Neural crest cell (in vitro differentiated cells): Measurements from ENCODE around the gene ARID5B. TPM values are rescaled to one million over a fixed set of nuclear protein-coding genes. Genes with fewer than 3 reads are reported as not detected.

Experiments
- DNase-seq: peaks from one replicate; pipeline ENCODE4 v3.0.0; 2021; ENCODE audit warnings: low read depth, mixed read lengths, low spot score
- H3K27ac Mint-ChIP-seq: one replicate; pipeline ENCODE4 v1.8.0; 2021; ENCODE audit warnings: mild to moderate bottlenecking, mixed read lengths; ENCODE audit not compliant: unreplicated experiment
- H3K27me3 Mint-ChIP-seq: 2 replicates; pipeline ENCODE4 v1.8.0; 2021; ENCODE audit warnings: low read depth, mild to moderate bottlenecking, mixed read lengths
- H3K36me3 Mint-ChIP-seq: 2 replicates; pipeline ENCODE4 v1.8.0; 2021; ENCODE audit warnings: low read depth, mild to moderate bottlenecking, mixed read lengths
- H3K4me1 Mint-ChIP-seq: 2 replicates; pipeline ENCODE4 v1.8.0; 2021; ENCODE audit warnings: mixed read lengths
- H3K4me3 Mint-ChIP-seq: one replicate; pipeline ENCODE4 v1.8.0; 2021; ENCODE audit warnings: mild to moderate bottlenecking, mixed read lengths
- H3K9me3 Mint-ChIP-seq: 2 replicates; pipeline ENCODE4 v1.8.0; 2021; ENCODE audit warnings: mixed read lengths
- total RNA-seq: library from RNA; stranded (reverse); gene quantifications from 2 replicates; pipeline ENCODE4 v1.2.1, GENCODE V29; 2021
- TF ChIP-seq, protein P1 (sequence below): fragments of 200-600 bp; sonication (generic); conservative IDR thresholded peaks from 2 replicates; pipeline ENCODE4 v1.5.0; 2021; ENCODE audit warnings: antibody characterized with exemption, mild to moderate bottlenecking

Gene ARID5B
- total RNA-seq, 1 donor from 2014 or later: 10.4 TPM

DNA sequence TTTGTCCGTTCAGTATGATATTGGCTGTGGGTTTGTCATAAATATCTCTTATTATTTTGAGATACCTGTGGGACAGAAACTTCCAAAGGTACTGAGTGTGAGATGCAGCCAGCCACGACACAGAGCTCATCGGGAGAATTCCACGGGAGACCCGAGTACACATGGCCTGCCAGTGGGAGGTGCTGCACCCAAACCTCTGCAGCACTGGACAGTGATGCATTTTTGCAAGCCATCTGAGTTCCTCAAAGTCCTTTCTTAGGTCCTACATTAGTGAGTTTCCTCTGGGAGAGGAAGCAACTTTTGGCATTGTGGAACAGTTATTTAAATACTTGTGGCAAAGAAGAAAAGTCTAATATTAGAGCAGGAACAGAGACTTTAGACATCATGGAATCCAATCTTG is 77.5 kb downstream of the ARID5B start:
- Mint-ChIP-seq H3K27me3 (no peaks in the 10 kb centered on the region), H3K36me3 (peaks cover 9% of the 10 kb centered on the region), H3K4me1 (peaks cover 18% of the 10 kb centered on the region), H3K9me3 (peaks cover 3% of the 10 kb centered on the region), H3K4me3 (no peak overlapping the region), H3K27ac (no peak overlapping the region)
- no peak for DNase-seq
- TF ChIP-seq, protein P1, sequence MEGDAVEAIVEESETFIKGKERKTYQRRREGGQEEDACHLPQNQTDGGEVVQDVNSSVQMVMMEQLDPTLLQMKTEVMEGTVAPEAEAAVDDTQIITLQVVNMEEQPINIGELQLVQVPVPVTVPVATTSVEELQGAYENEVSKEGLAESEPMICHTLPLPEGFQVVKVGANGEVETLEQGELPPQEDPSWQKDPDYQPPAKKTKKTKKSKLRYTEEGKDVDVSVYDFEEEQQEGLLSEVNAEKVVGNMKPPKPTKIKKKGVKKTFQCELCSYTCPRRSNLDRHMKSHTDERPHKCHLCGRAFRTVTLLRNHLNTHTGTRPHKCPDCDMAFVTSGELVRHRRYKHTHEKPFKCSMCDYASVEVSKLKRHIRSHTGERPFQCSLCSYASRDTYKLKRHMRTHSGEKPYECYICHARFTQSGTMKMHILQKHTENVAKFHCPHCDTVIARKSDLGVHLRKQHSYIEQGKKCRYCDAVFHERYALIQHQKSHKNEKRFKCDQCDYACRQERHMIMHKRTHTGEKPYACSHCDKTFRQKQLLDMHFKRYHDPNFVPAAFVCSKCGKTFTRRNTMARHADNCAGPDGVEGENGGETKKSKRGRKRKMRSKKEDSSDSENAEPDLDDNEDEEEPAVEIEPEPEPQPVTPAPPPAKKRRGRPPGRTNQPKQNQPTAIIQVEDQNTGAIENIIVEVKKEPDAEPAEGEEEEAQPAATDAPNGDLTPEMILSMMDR: no peak

GRCh38 chr10:61981460-61981859 is 80.0 kb downstream of the ARID5B start:
- H3K4me1 Mint-ChIP-seq: peaks cover 9% of the 10 kb centered on the region
- TF ChIP-seq, protein P1: no peak
- no peak overlapping the region for H3K4me3 Mint-ChIP-seq
- peaks cover 7% of the 10 kb centered on the region for H3K36me3 Mint-ChIP-seq
- H3K27me3 Mint-ChIP-seq: no peaks in the 10 kb centered on the region
- H3K9me3 Mint-ChIP-seq: peaks cover under 1% of the 10 kb centered on the region
- no peak for DNase-seq
- H3K27ac Mint-ChIP-seq: no peak overlapping the region

DNA sequence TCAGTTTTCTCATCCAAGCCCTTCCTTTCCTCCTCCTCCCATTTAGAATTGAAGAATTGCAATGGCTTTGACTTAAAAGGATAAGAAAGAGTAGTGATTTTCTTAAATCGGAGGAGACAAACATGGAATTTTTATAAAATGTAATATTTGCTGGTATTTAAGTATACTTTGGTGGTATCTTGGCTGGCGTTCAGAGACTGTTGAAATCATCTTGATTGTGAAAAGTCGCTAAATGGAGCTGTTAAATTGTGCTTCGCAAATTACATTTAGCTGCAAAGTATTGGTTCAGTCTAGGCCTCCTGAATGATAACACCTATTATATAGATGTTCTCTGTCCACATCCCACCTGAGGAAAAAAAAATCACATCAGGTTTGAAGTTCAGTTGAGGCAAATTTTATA is 81.8 kb downstream of the ARID5B start:
- peaks cover 13% of the 10 kb centered on the region for H3K4me1 Mint-ChIP-seq
- TF ChIP-seq, protein P1: no peak
- DNase-seq: no peak
- no peak overlapping the region for H3K27ac Mint-ChIP-seq
- H3K9me3 Mint-ChIP-seq: no peaks in the 10 kb centered on the region
- no peaks in the 10 kb centered on the region for H3K27me3 Mint-ChIP-seq
- peaks cover 7% of the 10 kb centered on the region for H3K36me3 Mint-ChIP-seq
- no peak overlapping the region for H3K4me3 Mint-ChIP-seq

DNA sequence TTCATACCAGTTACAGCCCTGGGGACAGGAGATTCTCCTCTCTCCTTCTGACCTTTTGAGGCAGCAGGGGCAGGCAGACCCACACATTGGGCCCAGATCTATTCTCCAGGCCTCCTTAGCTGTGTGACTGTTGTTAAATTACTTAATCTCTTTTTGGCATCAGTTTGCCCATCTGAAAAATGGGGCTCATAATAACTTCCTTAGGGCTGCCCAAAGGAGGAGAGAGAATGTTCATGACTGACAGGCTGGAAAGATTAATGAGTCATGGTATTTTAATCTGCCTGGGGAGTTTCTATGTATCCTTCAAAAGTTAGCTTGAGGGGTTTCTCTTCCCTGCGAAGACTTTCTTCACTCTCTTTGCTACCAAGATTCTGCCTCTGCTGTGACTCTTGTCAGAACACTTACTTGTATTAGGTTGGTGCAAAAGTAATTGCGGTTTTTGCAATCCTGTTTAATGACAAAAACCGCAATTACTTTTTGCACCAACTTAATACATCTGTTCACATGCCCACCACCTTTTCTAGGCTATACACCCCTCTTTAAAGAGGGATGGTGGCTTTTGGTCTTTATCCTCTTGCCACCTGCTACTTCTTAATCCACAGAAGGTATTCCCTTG is 83.4 kb downstream of the ARID5B start:
- Mint-ChIP-seq H3K27ac (no peak overlapping the region), H3K27me3 (no peaks in the 10 kb centered on the region), H3K9me3 (no peaks in the 10 kb centered on the region), H3K36me3 (peaks cover 2% of the 10 kb centered on the region), H3K4me3 (no peak overlapping the region), H3K4me1 (peaks cover 13% of the 10 kb centered on the region)
- TF ChIP-seq, protein P1: no peak
- DNase-seq: no peak

DNA sequence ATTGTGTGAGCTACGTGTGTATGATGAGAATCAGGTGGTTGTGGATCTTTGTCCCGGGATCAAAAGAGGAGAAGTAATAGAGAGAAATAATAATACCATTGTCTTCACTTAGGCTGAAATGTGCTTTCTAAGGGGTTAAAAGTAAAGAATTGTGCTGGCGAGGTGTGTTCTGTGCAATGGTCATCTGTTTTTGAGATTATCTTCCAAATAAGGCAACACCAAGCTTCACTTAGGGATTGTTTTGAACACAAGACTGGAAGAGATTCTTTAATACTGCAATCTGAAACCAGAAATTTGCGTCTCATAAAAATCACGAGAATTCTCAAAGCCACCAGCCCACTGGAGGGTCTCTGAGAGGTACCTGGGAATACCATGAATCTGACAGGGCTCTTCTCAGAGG is 84.2 kb downstream of the ARID5B start:
- no peak overlapping the region for H3K27ac Mint-ChIP-seq
- TF ChIP-seq, protein P1: no peak
- no peak overlapping the region for H3K4me3 Mint-ChIP-seq
- H3K4me1 Mint-ChIP-seq: peaks cover 13% of the 10 kb centered on the region
- no peaks in the 10 kb centered on the region for H3K27me3 Mint-ChIP-seq
- H3K36me3 Mint-ChIP-seq: peaks cover 2% of the 10 kb centered on the region
- no peaks in the 10 kb centered on the region for H3K9me3 Mint-ChIP-seq
- no peak for DNase-seq
